Gastrocnemius medialis (tissue), 4 donors: ENCODE measurements around the gene CTDSPL.

Experiments
- CTCF ChIP-seq, 5 experiments: fragments of 450-650 bp in 3 of 5; fragments of 200-600 bp in 2 of 5; sonication (generic) in 2 of 5; IDR thresholded peaks in 4 of 5; conservative IDR thresholded peaks in 1 of 5; 1 replicate in 4 of 5; 2 replicates in 1 of 5; pipeline ENCODE4 v1.5.1; 2016 to 2019; ENCODE audit warnings: antibody characterized with exemption in 5 of 5, mild to moderate bottlenecking in 3 of 5, moderate library complexity in 3 of 5
- POLR2A ChIP-seq, 2 donors: fragments of 450-650 bp; IDR thresholded peaks; one replicate each; pipeline ENCODE4 v1.6.1; 2017; ENCODE audit warnings: antibody characterized with exemption in 2 of 2, mild to moderate bottlenecking in 2 of 2, moderate library complexity in 2 of 2

GRCh38 chr3:37890522-37890921 is 28.8 kb downstream of the CTDSPL start:
- TF ChIP-seq CTCF (IDR thresholded peaks at IDR 0.05 in 4 of 5, conservative IDR thresholded peaks at IDR 0.05 in 1 of 5) (no peak), POLR2A (IDR thresholded peaks at IDR 0.05) (no peak)
